Testis (tissue), 3 donors: ENCODE measurements around the gene FCRL2. TPM values are rescaled to one million over a fixed set of nuclear protein-coding genes. Genes with fewer than 3 reads are reported as not detected.

Experiments used
- DNase-seq: peaks from one replicate; pipeline ENCODE4 v3.0.0-alpha.2; 2019
- H3K27ac ChIP-seq, 2 donors: fragments of 200-600 bp; sonication (generic); one replicate each; pipeline ENCODE4 v1.5.1; 2019
- H3K27me3 ChIP-seq: fragments of 200-600 bp; sonication (generic); one replicate; pipeline ENCODE4 v1.5.1; 2019
- H3K36me3 ChIP-seq: fragments of 200-600 bp; sonication (generic); one replicate; pipeline ENCODE4 v1.5.1; 2017; ENCODE audit warnings: low read depth; ENCODE audit errors: missing control alignments
- H3K4me1 ChIP-seq: fragments of 200-600 bp; sonication (generic); one replicate; pipeline ENCODE4 v1.5.1; 2019
- H3K4me3 ChIP-seq, 2 donors: fragments of 200-600 bp; sonication (generic); one replicate each; pipeline ENCODE4 v1.5.1; 2017 to 2019
- H3K9me3 ChIP-seq: fragments of 200-600 bp; sonication (generic); one replicate; pipeline ENCODE4 v1.5.1; 2017
- POLR2A ChIP-seq: fragments of 450-650 bp; IDR thresholded peaks from one replicate; pipeline ENCODE4 v1.6.1; 2017; ENCODE audit warnings: antibody characterized with exemption, mild to moderate bottlenecking, moderate library complexity
- WGBS, 2 donors: methylation state at CpG; one replicate each; pipeline ENCODE4 v1.1.5; 2018; 5-methylcytosine and 5-hydroxymethylcytosine counted together
- intact Hi-C: fragments of 100-400 bp; cut with DNase I; formaldehyde crosslinking; loops from one replicate; pipeline ENCODE4 v1.15.1; 2023; ENCODE audit warnings: low total_unique reads
- polyA plus RNA-seq: library from polyadenylated mRNA; stranded (reverse); fragments of 350-450 nt; fragmentation: Illumina TruSeq; extraction: RNeasy Lipid Tissue Mini Kit (QIAGEN cat#74804); gene quantifications from one replicate; pipeline ENCODE4 v1.2.3, GENCODE V29; 2014; ENCODE audit warnings: low read depth, low replicate concordance; ENCODE audit not compliant: insufficient read depth
- total RNA-seq, 2 donors: library from RNA; depleted of rRNA; stranded (reverse); fragments of >200 nt; gene quantifications; one replicate each; pipeline ENCODE4 v1.2.3, GENCODE V29; 2016
- TF ChIP-seq, protein P1 (sequence below), 3 experiments: fragments of 450-650 bp in 2 of 3; fragments of 200-600 bp in 1 of 3; sonication (generic) in 1 of 3; IDR thresholded peaks; one replicate each; pipeline ENCODE4 v1.5.1; 2016 to 2019; ENCODE audit warnings: antibody characterized with exemption in 3 of 3, mild to moderate bottlenecking in 2 of 3, moderate library complexity in 1 of 3

Gene FCRL2
- total and polyA plus RNA-seq, 3 donors from 2014 or later: 0.16 to 0.36 (median 0.19) TPM

DNA sequence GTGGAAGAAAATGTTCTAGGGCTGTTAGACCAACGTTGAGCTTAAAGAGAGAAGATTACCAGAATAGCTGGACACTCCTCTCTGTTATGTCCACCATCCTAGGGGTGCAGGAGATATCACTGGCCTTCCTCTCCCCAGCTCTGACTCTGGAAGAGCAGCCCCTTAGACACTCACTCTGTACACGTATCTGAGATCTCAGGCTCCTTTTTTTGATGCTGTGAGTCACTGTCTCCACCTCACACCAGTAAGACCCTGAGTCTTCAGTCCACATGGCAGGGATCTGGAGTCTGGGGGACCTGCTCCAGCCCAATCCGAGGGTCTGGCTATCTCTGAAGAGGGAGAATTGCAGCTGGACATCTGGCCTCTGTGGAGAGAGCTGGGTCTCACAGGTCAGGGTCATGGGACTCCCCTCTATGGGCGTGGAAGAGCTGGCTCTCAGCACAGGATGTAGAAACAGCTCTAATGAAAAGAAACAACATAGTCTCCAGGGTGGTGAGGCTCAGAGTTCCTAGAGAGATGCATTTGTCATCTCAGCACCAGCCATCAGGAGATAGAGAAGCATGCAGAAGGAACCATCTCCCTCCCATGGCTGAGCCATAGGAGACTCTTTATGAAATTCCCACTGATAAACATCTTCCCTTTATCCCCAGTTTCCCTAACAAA, 79.8 kb downstream of the FCRL2 start:
- TF ChIP-seq, protein P1, sequence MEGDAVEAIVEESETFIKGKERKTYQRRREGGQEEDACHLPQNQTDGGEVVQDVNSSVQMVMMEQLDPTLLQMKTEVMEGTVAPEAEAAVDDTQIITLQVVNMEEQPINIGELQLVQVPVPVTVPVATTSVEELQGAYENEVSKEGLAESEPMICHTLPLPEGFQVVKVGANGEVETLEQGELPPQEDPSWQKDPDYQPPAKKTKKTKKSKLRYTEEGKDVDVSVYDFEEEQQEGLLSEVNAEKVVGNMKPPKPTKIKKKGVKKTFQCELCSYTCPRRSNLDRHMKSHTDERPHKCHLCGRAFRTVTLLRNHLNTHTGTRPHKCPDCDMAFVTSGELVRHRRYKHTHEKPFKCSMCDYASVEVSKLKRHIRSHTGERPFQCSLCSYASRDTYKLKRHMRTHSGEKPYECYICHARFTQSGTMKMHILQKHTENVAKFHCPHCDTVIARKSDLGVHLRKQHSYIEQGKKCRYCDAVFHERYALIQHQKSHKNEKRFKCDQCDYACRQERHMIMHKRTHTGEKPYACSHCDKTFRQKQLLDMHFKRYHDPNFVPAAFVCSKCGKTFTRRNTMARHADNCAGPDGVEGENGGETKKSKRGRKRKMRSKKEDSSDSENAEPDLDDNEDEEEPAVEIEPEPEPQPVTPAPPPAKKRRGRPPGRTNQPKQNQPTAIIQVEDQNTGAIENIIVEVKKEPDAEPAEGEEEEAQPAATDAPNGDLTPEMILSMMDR (IDR thresholded peaks at IDR 0.05): no peak
- no peak for TF ChIP-seq POLR2A
- H3K4me1 ChIP-seq: no peaks in the 10 kb centered on the region
- H3K9me3 ChIP-seq: no peaks in the 10 kb centered on the region
- H3K4me3 ChIP-seq: no peak overlapping the region
- no peaks in the 10 kb centered on the region for H3K27me3 ChIP-seq
- no peak overlapping the region for H3K27ac ChIP-seq
- H3K36me3 ChIP-seq: no peaks in the 10 kb centered on the region
- intact Hi-C loops: no loop called here
- 71% methylated on average over 2 to 4 of the region's 4 CpGs for WGBS, 2 donors
- no peak for DNase-seq

Other genes with a start within 250 kb of the FCRL2 start
- gene FCRL5, start 224.6 kb downstream of the FCRL2 start, total RNA-seq: 1 to 10 TPM; 1.1 to 1.6 TPM
- gene FCRL5, start 224.6 kb downstream of the FCRL2 start, polyA plus RNA-seq: 3.9 TPM
- under 1 TPM; 0.08 to 0.12 TPM for gene FCRL4, start 179.0 kb downstream of the FCRL2 start, total RNA-seq
- gene FCRL4, start 179.0 kb downstream of the FCRL2 start, polyA plus RNA-seq: not detected
- under 1 TPM; 0.19 to 0.47 TPM for gene FCRL3, start 76.4 kb downstream of the FCRL2 start, total RNA-seq
- 0.86 TPM for gene FCRL3, start 76.4 kb downstream of the FCRL2 start, polyA plus RNA-seq
- under 1 TPM in 1 of 2 donors, not detected in 1; 0.37 TPM for gene FCRL1, start 43.0 kb upstream of the FCRL2 start, total RNA-seq
- gene FCRL1, start 43.0 kb upstream of the FCRL2 start, polyA plus RNA-seq: 0.80 TPM
- under 1 TPM in 1 of 2 donors, not detected in 1; 0.25 TPM for gene CD5L, start 64.7 kb upstream of the FCRL2 start, total RNA-seq
- gene CD5L, start 64.7 kb upstream of the FCRL2 start, polyA plus RNA-seq: 0.22 TPM
- gene KIRREL1, start 216.5 kb upstream of the FCRL2 start, total RNA-seq: 10 to 100 TPM; 19.9 to 31.9 TPM
- 15.5 TPM for gene KIRREL1, start 216.5 kb upstream of the FCRL2 start, polyA plus RNA-seq